ENCODE measurements around the gene C1orf50. TPM values are rescaled to one million over a fixed set of nuclear protein-coding genes. Genes with fewer than 3 reads are reported as not detected.

The C1orf50 gene
- total RNA-seq, 1 experiment from 2014 or later = 5.1 TPM

GRCh38 chr1:42825036-42825851, 58.2 kb downstream of the C1orf50 start:
- no peak for ATAC-seq
- Mint-ChIP-seq H3K4me3 (no peak overlapping the region), H3K27me3 (ENCODE audit: low read depth) (no peaks in the 10 kb centered on the region), H3K9me3 (no peaks in the 10 kb centered on the region), H3K4me1 (peaks cover 21% of the 10 kb centered on the region), H3K36me3 (no peaks in the 10 kb centered on the region), H3K27ac (0 out of 2 replicates have a peak overlapping the region, but pooled peaks have one; percentile 15)
- DNase-seq (ENCODE audit: low spot score) = no peak
- no peak for TF ChIP-seq USF1 (CRISPR knock-in tag; IDR thresholded peaks at IDR 0.05)
- no peak for TF ChIP-seq PREB (CRISPR knock-in tag; IDR thresholded peaks at IDR 0.05; ENCODE audit: borderline replicate concordance)
- no peak for TF ChIP-seq ZSCAN18 (CRISPR knock-in tag; IDR thresholded peaks at IDR 0.05)
- no peak for TF ChIP-seq NFATC4 (CRISPR knock-in tag; IDR thresholded peaks at IDR 0.05)
- CTCF ChIA-PET = interaction anchor here (0.8 to 2.2 kb wide), 4 partner anchors 21 to 248 kb away, joined by 4 to 11 read pairs (median 8); partner anchors contain the start of gene ZNF691
- POLR2A ChIA-PET = interaction anchor here (0.5 to 1.5 kb wide), 3 partner anchors 21 to 58 kb away, joined by 3 to 5 read pairs (median 3); partner anchors contain the start of genes C1orf50, P3H1 and ZNF691

Other genes with a start within 250 kb of the C1orf50 start
- 68.5 to 73.1 TPM (median 69.3 TPM) in 3 replicates for gene PPIH, start 108.8 kb upstream of the C1orf50 start, total RNA-seq (2021)
- 1,098 to 1,172 TPM (median 1,151 TPM) in 3 replicates for gene YBX1, start 84.8 kb upstream of the C1orf50 start, total RNA-seq (2021)
- gene CLDN19, start 27.0 kb upstream of the C1orf50 start, total RNA-seq (2021) = 8.1 to 15.9 TPM (median 14.7 TPM) in 3 replicates
- gene P3H1, start 221 bp upstream of the C1orf50 start, total RNA-seq (2021) = 78.1 to 95.1 TPM (median 80.3 TPM) in 3 replicates
- 0.57 to 0.85 TPM (median 0.73 TPM) in 3 replicates for gene TMEM269, start 17.7 kb downstream of the C1orf50 start, total RNA-seq (2021)
- gene ERMAP, start 49.9 kb downstream of the C1orf50 start, total RNA-seq (2021) = 2.6 to 4.2 TPM (median 3.1 TPM) in 3 replicates
- 28.7 to 31.3 TPM (median 30.7 TPM) in 3 replicates for gene SVBP, start 50.1 kb downstream of the C1orf50 start, total RNA-seq (2021)
- 16.6 to 18.5 TPM (median 18.0 TPM) in 3 replicates for gene ZNF691, start 79.4 kb downstream of the C1orf50 start, total RNA-seq (2021)
- 215 to 415 TPM (median 396 TPM) in 3 replicates for gene SLC2A1, start 191.6 kb downstream of the C1orf50 start, total RNA-seq (2021)